GM12801 (cell line): ENCODE measurements around the gene PXMP4.

Source experiments
- CTCF ChIP-seq: IDR thresholded peaks from one replicate; pipeline ENCODE4 v1.5.1; 2011; ENCODE audit warnings: control low read depth; ENCODE audit not compliant: insufficient read length; ENCODE audit errors: extremely low read depth

Gene PXMP4

DNA sequence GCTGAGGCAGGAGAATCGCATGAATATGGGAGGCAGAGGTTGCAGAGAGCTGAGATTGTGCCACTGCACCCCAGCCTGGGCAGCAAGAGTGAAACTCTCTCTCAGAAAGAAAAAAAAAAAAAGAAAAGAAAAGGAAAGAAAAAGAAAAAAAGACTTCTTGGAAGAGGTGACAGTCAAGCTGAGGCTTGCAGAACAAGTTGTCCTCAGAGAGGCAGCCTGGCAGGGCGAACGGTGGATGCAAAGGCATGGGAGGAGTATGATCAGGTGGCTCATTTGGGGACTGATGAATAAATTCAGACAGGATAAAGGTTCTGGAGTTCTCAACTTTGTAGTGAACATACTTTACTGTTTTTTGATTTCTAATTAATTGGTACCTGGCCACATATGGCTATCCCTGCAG is 24.1 kb upstream of the PXMP4 start:
- no peak for TF ChIP-seq CTCF

DNA sequence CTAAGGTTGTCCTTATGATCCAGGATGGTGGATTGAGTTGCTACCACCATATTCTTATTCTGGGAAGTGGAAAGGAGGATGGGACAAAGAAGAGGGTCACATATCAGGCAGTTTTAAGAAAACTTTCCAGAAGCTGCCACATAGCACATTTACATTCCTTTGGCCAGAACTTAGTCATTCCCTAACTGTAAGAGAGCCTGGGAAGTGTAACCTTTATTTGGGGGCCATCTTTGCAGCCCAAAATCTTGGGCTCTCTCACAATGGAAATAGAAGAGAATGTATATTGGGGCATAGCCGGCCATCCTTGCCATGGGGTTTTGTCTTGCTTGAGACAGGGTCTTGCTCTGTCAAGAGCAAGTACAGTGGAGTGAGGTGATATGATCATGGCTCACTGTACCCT is 20.1 kb upstream of the PXMP4 start:
- no peak for TF ChIP-seq CTCF

GRCh38 chr20:33739493-33739892 is 19.4 kb upstream of the PXMP4 start:
- TF ChIP-seq CTCF = no peak

DNA sequence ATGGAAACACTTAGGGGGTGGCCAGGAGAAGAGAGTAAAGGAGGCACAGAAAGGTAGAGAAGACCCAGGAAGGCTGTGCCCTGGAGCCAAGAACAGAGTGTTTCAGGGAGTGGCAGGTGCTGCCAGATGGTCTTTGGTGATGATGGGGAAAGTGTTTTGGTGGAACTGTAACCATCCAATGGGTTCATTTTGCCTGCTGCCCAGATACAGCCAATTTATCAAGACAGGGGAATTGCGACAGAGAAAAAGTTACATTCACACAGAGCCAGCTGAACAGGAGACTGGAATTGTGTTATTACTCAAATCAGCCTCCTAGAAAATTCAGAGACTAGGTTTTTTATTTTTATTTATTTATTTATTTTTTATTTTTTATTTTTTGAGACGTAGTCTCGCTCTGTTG is 16.9 kb upstream of the PXMP4 start:
- no peak for TF ChIP-seq CTCF

DNA sequence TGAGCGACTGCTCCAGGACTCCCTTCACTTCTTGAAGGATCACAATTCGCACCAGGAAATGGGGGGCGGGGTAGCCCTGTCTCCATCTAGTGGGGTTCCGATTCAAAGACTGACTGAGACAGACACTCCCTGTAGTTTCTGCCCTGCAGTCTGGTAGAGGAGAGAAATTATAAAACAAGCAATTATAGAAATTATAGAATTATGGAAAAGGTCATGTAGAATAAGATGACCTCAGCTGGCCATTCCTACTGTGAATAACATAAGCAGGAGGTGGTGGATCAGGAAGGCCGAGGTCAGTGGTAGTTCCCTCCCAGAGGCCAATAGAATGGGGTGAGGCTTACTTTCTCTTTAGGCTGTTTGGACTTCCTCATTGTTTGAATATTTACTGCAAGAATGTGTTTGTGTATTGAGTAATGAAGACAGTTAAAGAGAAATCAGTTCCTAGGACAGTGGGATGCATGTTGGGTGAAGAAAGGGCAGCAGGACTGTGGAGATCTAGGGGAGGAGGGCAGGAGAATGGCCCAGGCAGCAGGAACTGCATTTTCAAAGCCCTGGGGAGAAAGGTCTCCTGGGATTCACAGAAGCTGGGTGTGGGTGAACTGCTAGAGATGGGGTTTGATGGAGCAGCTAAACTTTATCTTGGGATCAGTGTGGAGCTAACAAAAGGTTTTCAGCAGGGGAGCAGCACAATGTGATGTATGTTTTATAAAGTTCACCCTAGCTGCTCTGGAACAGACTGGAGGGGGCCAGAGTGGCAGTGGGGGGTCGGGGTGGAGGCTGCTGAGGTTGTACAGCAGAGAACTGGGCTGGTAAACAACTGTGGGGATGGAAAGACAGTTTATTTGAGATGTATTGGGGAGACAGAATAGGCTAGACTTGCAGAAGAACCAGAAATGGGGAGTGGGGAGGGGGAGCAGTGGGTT is 13.8 kb upstream of the PXMP4 start:
- TF ChIP-seq CTCF = no peak

DNA sequence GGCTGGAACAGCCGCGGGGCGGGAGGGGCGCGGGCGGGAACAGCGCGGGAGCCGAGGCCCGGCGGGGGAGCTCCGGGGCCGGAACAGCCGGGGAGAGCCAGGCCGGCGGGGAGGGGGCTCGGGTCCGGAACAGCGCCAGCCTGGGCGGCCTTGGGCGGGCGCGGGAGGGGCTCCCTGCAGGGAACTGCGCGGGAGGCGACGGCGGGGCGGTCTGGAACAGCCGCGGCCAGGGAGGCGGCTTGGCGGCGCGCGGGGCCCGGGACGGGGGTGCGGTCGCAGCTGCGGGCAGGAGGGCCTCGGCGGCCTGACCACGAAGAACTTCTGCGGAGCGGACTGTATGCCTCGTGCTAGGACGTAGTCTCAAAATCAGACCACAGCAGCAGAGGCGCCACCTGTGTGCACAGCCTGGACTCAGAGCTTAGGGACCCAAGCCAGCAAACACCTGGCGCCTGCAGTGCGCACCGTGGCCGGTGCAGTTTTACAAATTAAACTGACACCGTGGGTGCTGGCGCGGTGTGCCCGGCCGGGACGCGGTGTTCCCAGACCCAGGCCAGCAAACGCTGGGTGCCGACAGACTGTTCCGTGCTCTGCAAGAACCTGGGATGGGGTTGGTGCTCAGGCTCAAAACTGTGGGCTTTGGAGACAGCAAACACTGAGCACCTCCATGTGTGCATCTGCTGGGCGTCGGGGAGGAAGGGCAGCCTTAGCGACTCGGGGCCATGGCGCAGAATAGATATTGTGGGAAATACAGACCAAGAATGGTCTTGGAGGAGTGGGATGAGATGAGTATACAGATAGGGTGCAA is 12.3 kb upstream of the PXMP4 start:
- TF ChIP-seq CTCF = no peak

GRCh38 chr20:33731693-33732165 is 11.6 kb upstream of the PXMP4 start, which contains the start of gene ZNF341:
ZNF341 (plus strand) TSS chr20:33731996; CDS start chr20:33732022, 26 bp downstream.
- no peak for TF ChIP-seq CTCF
